HepG2 (cell line): Measurements from ENCODE around the gene RANBP17. TPM values are rescaled to one million over a fixed set of nuclear protein-coding genes. Genes with fewer than 3 reads are reported as not detected.

ENCODE experiments used
- ATAC-seq: fragments of 200-7000 bp; cut with Tn5 transposase; 3 replicates; pipeline ENCODE4 v1.9.1; 2020; ENCODE audit warnings: mild to moderate bottlenecking, moderate library complexity
- BruUV-seq: library from RNA; stranded (reverse); fragments of 400-500 nt; replicated peaks from 2 replicates; lab custom pipeline; 2021; lab: Mats Ljungman, UMichigan
- CTCF ChIA-PET: fragments of 300-600 bp; formaldehyde crosslinking; extraction: SDS; loops from one replicate; lab custom pipeline; 2021; ENCODE audit warnings: low total read pairs, inconsistent platforms, low intra/inter-chr PET ratio; lab: Yijun Ruan, JAX
- POLR2A ChIA-PET: fragments of 350-600 bp; sonication (Branson Sonifier 250); formaldehyde crosslinking; loops from one replicate; lab custom pipeline; 2020; ENCODE audit warnings: antibody characterized with exemption, inconsistent platforms; lab: Yijun Ruan, JAX
- DNase-seq: peaks from one replicate; pipeline ENCODE4 v3.0.0-alpha.2; 2015; ENCODE audit warnings: low spot score
- FAIRE-seq: peaks from 3 replicates; lab custom pipeline; 2011; peaks lifted over from hg19 to GRCh38; lab: Jason Lieb, UNC
- H2AFZ ChIP-seq: one replicate; pipeline ENCODE4 v1.6.1; 2011; ENCODE audit warnings: low read length, inconsistent platforms
- H3K27ac ChIP-seq: fragments of 300-600 bp; 3 replicates; pipeline ENCODE4 v1.8.0; 2011; ENCODE audit warnings: mixed run types, mild to moderate bottlenecking, mixed read lengths, low read length, inconsistent platforms; ENCODE audit not compliant: insufficient read depth; ENCODE audit errors: extremely low read length
- H3K27me3 ChIP-seq, 2 experiments: fragments of 200-600 bp in 1 of 2; 2 replicates in 1 of 2; 3 replicates in 1 of 2; pipeline versions ENCODE4 v1.6.0 to v1.8.0; 2011; ENCODE audit warnings: low read length in 2 of 2, mild to moderate bottlenecking in 2 of 2, moderate library complexity in 2 of 2, inconsistent platforms in 1 of 2; ENCODE audit not compliant: insufficient read depth in 2 of 2, control insufficient read depth in 1 of 2
- H3K36me3 ChIP-seq, 2 experiments: fragments of 200-600 bp in 1 of 2; replicated peaks in 1 of 2; 2 replicates in 1 of 2; 3 replicates in 1 of 2; pipeline versions ENCODE4 v1.5.1 to v1.8.0; 2011; ENCODE audit warnings: low read length in 2 of 2, inconsistent platforms in 1 of 2; ENCODE audit not compliant: insufficient read depth in 2 of 2, control insufficient read depth in 1 of 2
- H3K4me1 ChIP-seq: 2 replicates; pipeline ENCODE4 v1.5.1; 2012; ENCODE audit warnings: low read length, inconsistent platforms; ENCODE audit not compliant: insufficient read depth
- H3K4me2 ChIP-seq: 2 replicates; pipeline ENCODE4 v1.6.0; 2011; ENCODE audit warnings: low read depth, low read length, inconsistent platforms
- H3K4me3 ChIP-seq, 3 experiments: fragments of 200-600 bp in 1 of 3; sonication (generic), shearing (Covaris generic) in 1 of 3; replicated peaks in 1 of 3; 2 replicates each; pipeline ENCODE4 v1.5.1; 2011 to 2016; ENCODE audit warnings: low read length in 3 of 3, inconsistent platforms in 2 of 3, low read depth in 2 of 3, mild to moderate bottlenecking in 2 of 3, control low read depth in 1 of 3, mixed read lengths in 1 of 3; ENCODE audit not compliant: insufficient read depth in 1 of 3
- H3K79me2 ChIP-seq: one replicate; pipeline ENCODE4 v1.6.1; 2011; ENCODE audit warnings: low read length, inconsistent platforms; ENCODE audit not compliant: insufficient read depth
- H3K9ac ChIP-seq: 2 replicates; pipeline ENCODE4 v1.6.0; 2011; ENCODE audit warnings: mild to moderate bottlenecking, low read depth, low read length, inconsistent platforms; ENCODE audit not compliant: insufficient read depth
- H3K9me3 ChIP-seq: 2 replicates; pipeline ENCODE4 v1.5.1; 2012; ENCODE audit warnings: mild to moderate bottlenecking, low read length
- H4K20me1 ChIP-seq: 2 replicates; pipeline ENCODE4 v1.6.0; 2011; ENCODE audit warnings: inconsistent platforms, mild to moderate bottlenecking, low read length, moderate library complexity; ENCODE audit not compliant: insufficient read depth
- AGO1 ChIP-seq: fragments of 200-400 bp; formaldehyde crosslinking; IDR thresholded peaks from 2 replicates; pipeline ENCODE4 v1.6.1; 2017; ENCODE audit warnings: mild to moderate bottlenecking, low read depth, low read length, moderate library complexity; ENCODE audit not compliant: poor library complexity, severe bottlenecking
- ASH2L ChIP-seq: fragments of 300-600, 200-600 bp; sonication (generic); IDR thresholded peaks from 2 replicates; pipeline ENCODE4 v1.7.0; 2017; ENCODE audit warnings: low read depth, mild to moderate bottlenecking, moderate library complexity, mixed read lengths, low read length; ENCODE audit not compliant: insufficient read length
- CAMTA2 ChIP-seq: sonication (generic); formaldehyde crosslinking; IDR thresholded peaks from 2 replicates; pipeline ENCODE4 v1.4.0; 2020; ENCODE audit warnings: mild to moderate bottlenecking, missing genetic modification reagents, borderline replicate concordance
- CEBPB ChIP-seq: IDR thresholded peaks from 2 replicates; pipeline ENCODE4 v1.6.1; 2011; ENCODE audit warnings: low read depth, low read length, improper control_type of control experiment, borderline replicate concordance
- IRX3 ChIP-seq: sonication (generic); formaldehyde crosslinking; IDR thresholded peaks from 2 replicates; pipeline ENCODE4 v1.8.1; 2023; ENCODE audit warnings: mild to moderate bottlenecking, low read depth, missing genetic modification reagents, borderline replicate concordance
- LRRFIP1 ChIP-seq: sonication (generic); formaldehyde crosslinking; conservative IDR thresholded peaks from 2 replicates; pipeline ENCODE4 v1.4.0; 2020; ENCODE audit warnings: missing genetic modification reagents
- MEF2D ChIP-seq: sonication (generic); formaldehyde crosslinking; IDR thresholded peaks from 2 replicates; pipeline ENCODE4 v1.5.1; 2020; ENCODE audit warnings: mild to moderate bottlenecking, missing genetic modification reagents
- PITX1 ChIP-seq: sonication (generic); formaldehyde crosslinking; IDR thresholded peaks from 2 replicates; pipeline ENCODE4 v1.5.1; 2020; ENCODE audit warnings: mild to moderate bottlenecking, missing genetic modification reagents
- SIX4 ChIP-seq: sonication (generic); formaldehyde crosslinking; IDR thresholded peaks from 2 replicates; pipeline ENCODE4 v1.4.0; 2020; ENCODE audit warnings: missing genetic modification reagents
- TARDBP ChIP-seq: sonication (generic); formaldehyde crosslinking; IDR thresholded peaks from 2 replicates; pipeline ENCODE4 v1.8.0; 2022; ENCODE audit warnings: mild to moderate bottlenecking, missing genetic modification reagents
- TEF ChIP-seq: sonication (generic); formaldehyde crosslinking; IDR thresholded peaks from 2 replicates; pipeline ENCODE4 v1.5.0; 2020; ENCODE audit warnings: missing genetic modification reagents
- ZMYM3 ChIP-seq: sonication (generic); formaldehyde crosslinking; IDR thresholded peaks from 2 replicates; pipeline ENCODE4 v1.5.1; 2020; ENCODE audit warnings: mild to moderate bottlenecking, missing genetic modification reagents
- ZNF781 ChIP-seq: sonication (generic); formaldehyde crosslinking; IDR thresholded peaks from 2 replicates; pipeline ENCODE4 v1.5.1; 2020; ENCODE audit warnings: borderline replicate concordance, mild to moderate bottlenecking, missing genetic modification reagents; ENCODE audit errors: not compliant biosample characterization
- WGBS: methylation state at CpG from one replicate; pipeline ENCODE4 v1.1.6; 2017; ENCODE audit warnings: low lambda C conversion rate; 5-methylcytosine and 5-hydroxymethylcytosine counted together
- in situ Hi-C: cut with HindIII; loops from 2 replicates; pipeline ENCODE4 v1.10.0; 2017; ENCODE audit warnings: low pct_unique_long_range_greater_than_20kb; ENCODE audit not compliant: extremely low pct_ligation_motif_present
- intact Hi-C: fragments of 100-400 bp; cut with micrococcal nuclease; formaldehyde crosslinking; loops from one replicate; pipeline ENCODE4 v1.10.0; 2022; ENCODE audit not compliant: unreplicated experiment
- polyA plus RNA-seq, 8 experiments: library from polyadenylated mRNA; depleted of rRNA in 3 of 8; stranded (reverse) in 7 of 8; unstranded in 1 of 8; fragments of >200 nt; fragmentation: Illumina TruSeq in 4 of 8; extraction: Trizol in 4 of 8; gene quantifications; 2 replicates each; pipeline versions ENCODE4 v1.2.1 to v1.2.3, GENCODE V29; 2011 to 2016; ENCODE audit warnings: low read depth in 4 of 8, missing spikeins in 1 of 8, mixed read lengths in 1 of 8; ENCODE audit not compliant: insufficient read depth in 1 of 8
- total RNA-seq, 5 experiments: library from RNA; depleted of rRNA; stranded (reverse); fragments of >200 nt; fragmentation: Illumina TruSeq; extraction: Trizol; gene quantifications; 2 replicates each; pipeline ENCODE4 v1.2.3, GENCODE V29; 2016; ENCODE audit warnings: low read depth in 1 of 5

RANBP17 gene
- total and polyA plus RNA-seq, 2 of the 13 experiments (the other 11 are each of a cell fraction or from before 2014, with no cell fraction given): not detected

GRCh38 chr5:171143926-171144325 is 282.1 kb downstream of the RANBP17 start:
- no peak for FAIRE-seq
- Histone ChIP-seq H3K4me1 (no peaks in the 10 kb centered on the region), H3K9ac (no peak overlapping the region), H3K27me3 (no peaks in the 10 kb centered on the region), H3K9me3 (no peaks in the 10 kb centered on the region), H4K20me1 (no peaks in the 10 kb centered on the region), H3K36me3 (no peaks in the 10 kb centered on the region), H3K4me2 (no peak overlapping the region), H3K27ac (no peak overlapping the region), H2AFZ (no peak overlapping the region), H3K4me3 (no peak overlapping the region), H3K79me2 (no peaks in the 10 kb centered on the region)
- 27% methylated on average over 6 of the region's 6 CpGs for WGBS
- no peak for DNase-seq
- no TSS peak for BruUV-seq
- TF ChIP-seq LRRFIP1 (CRISPR knock-in tag) (no peak), AGO1 (no peak), ZMYM3 (CRISPR knock-in tag) (no peak)
- no peak for ATAC-seq
- intact Hi-C loops (no loop called here), in situ Hi-C loops (no loop called here)
- ChIA-PET POLR2A (no interaction called here), CTCF (no interaction called here)

GRCh38 chr5:171149333-171149732 is 287.5 kb downstream of the RANBP17 start:
- no peak overlapping the region for H3K9ac ChIP-seq
- no peak overlapping the region for H3K4me2 ChIP-seq
- no peak for ATAC-seq
- in situ Hi-C loops: no loop called here
- ChIA-PET POLR2A (no interaction called here), CTCF (no interaction called here)
- no peak overlapping the region for H2AFZ ChIP-seq
- no peak for DNase-seq
- intact Hi-C loops: no loop called here
- H3K4me1 ChIP-seq: no peaks in the 10 kb centered on the region
- no peaks in the 10 kb centered on the region for H3K9me3 ChIP-seq
- WGBS: 2% methylated on average over 2 of the region's 2 CpGs
- H3K79me2 ChIP-seq: no peaks in the 10 kb centered on the region
- FAIRE-seq: no peak
- H3K27ac ChIP-seq: no peak overlapping the region
- no peaks in the 10 kb centered on the region for H3K36me3 ChIP-seq
- no TSS peak for BruUV-seq
- no peak overlapping the region for H3K4me3 ChIP-seq
- H4K20me1 ChIP-seq: no peaks in the 10 kb centered on the region
- no peaks in the 10 kb centered on the region for H3K27me3 ChIP-seq
- TF ChIP-seq IRX3 (CRISPR knock-in tag) (no peak), ASH2L (no peak), TARDBP (CRISPR knock-in tag) (no peak), CAMTA2 (CRISPR knock-in tag) (no peak), TEF (CRISPR knock-in tag) (no peak), CEBPB (no peak), ZNF781 (CRISPR knock-in tag) (no peak), PITX1 (CRISPR knock-in tag) (no peak), SIX4 (no peak), MEF2D (CRISPR knock-in tag) (no peak)
